ENCODE results near the gene LRRC58. TPM values are rescaled to one million over a fixed set of nuclear protein-coding genes. Genes with fewer than 3 reads are reported as not detected.

LRRC58 gene
- total RNA-seq, 1 donor: 20.3 TPM

- no peaks in the 10 kb centered on the region for H3K9me3 ChIP-seq (ENCODE audit: low read depth, low read length)
- peaks cover 18% of the 10 kb centered on the region for H3K27me3 ChIP-seq (ENCODE audit: insufficient read depth, low read length)
- H3K4me1 ChIP-seq (ENCODE audit: insufficient read depth, low read length): no peaks in the 10 kb centered on the region
- no peak overlapping the region for H3K4me3 ChIP-seq (ENCODE audit: low read length)
Measured at GRCh38 chr3:120275618-120276017, 73.5 kb downstream of the LRRC58 start.

GRCh38 chr3:120274739-120275167 is 74.4 kb downstream of the LRRC58 start:
- Histone ChIP-seq H3K9me3 (ENCODE audit: low read depth, low read length) (no peaks in the 10 kb centered on the region), H3K27me3 (ENCODE audit: insufficient read depth, low read length) (peaks cover 18% of the 10 kb centered on the region), H3K4me1 (ENCODE audit: insufficient read depth, low read length) (no peaks in the 10 kb centered on the region), H3K4me3 (ENCODE audit: low read length) (no peak overlapping the region)

Other genes starting within 250 kb of the LRRC58 start
- gene GPR156, start 64.1 kb downstream of the LRRC58 start, total RNA-seq: 0.42 TPM
- gene FSTL1, start 101.6 kb upstream of the LRRC58 start, total RNA-seq: 2.6 TPM
- 71.6 TPM for gene NDUFB4, start 247.0 kb upstream of the LRRC58 start, total RNA-seq